ENCODE data around the gene FUT2. TPM values are rescaled to one million over a fixed set of nuclear protein-coding genes. Genes with fewer than 3 reads are reported as not detected.

FUT2 gene
- not detected for total RNA-seq

GRCh38 chr19:48695743-48696352 lies at the start of gene FUT2:
FUT2 (plus strand) TSS chr19:48695971; CDS start chr19:48702957, 6,986 bp downstream.
- H3K36me3 Mint-ChIP-seq (ENCODE audit: low read depth): peaks cover 3% of the 10 kb centered on the region
- DNase-seq (no peak), ATAC-seq (no peak)
- H3K27me3 Mint-ChIP-seq: peaks cover 14% of the 10 kb centered on the region
- intact Hi-C loops (cut with micrococcal nuclease): no loop called here
- no peak for TF ChIP-seq CTCF (IDR thresholded peaks at IDR 0.05)
- CTCF ChIA-PET: interaction anchor here (1.6 kb wide), 2 partner anchors 92 to 147 kb away, joined by 5 to 6 read pairs; no protein-coding TSS in a partner anchor
- H3K27ac Mint-ChIP-seq: no peak within 1 kb of the TSS
- H3K9me3 Mint-ChIP-seq: no peaks in the 10 kb centered on the region
- peaks cover 11% of the 10 kb centered on the region for H3K4me1 Mint-ChIP-seq (ENCODE audit: low read depth)
- H3K4me3 Mint-ChIP-seq: peak within 1 kb of the TSS; percentile 22
- POLR2A ChIA-PET: interaction anchor here (1.0 kb wide), 1 partner anchor 22 kb away, joined by 3 read pairs; no protein-coding TSS in a partner anchor

GRCh38 chr19:48646001-48646721 lies 49.6 kb upstream of the FUT2 start, which contains the start of gene CA11:
CA11 (minus strand) TSS chr19:48646187; CDS start chr19:48645632, 555 bp downstream.
- Mint-ChIP-seq H3K4me1 (ENCODE audit: low read depth) (peaks cover 36% of the 10 kb centered on the region), H3K27ac (peak within 1 kb of the TSS; percentile 90), H3K4me3 (peak within 1 kb of the TSS; percentile 85), H3K27me3 (no peaks in the 10 kb centered on the region), H3K36me3 (ENCODE audit: low read depth) (no peaks in the 10 kb centered on the region), H3K9me3 (no peaks in the 10 kb centered on the region)
- peak; percentile 87 for TF ChIP-seq CTCF (IDR thresholded peaks at IDR 0.05)
- POLR2A ChIA-PET: interaction anchor here (0.6 to 2.3 kb wide), 7 partner anchors 9 to 349 kb away, joined by 3 to 16 read pairs (median 4); partner anchors contain the start of genes DBP, PPP1R15A, RPL18 and SPHK2
- ATAC-seq: peak; percentile 92
- intact Hi-C loops (cut with micrococcal nuclease): loop anchor here (10.0 kb wide), 1 partner anchor 99 kb away; the partner anchor contains the start of genes IZUMO1 and RASIP1
- peak; percentile 94 for DNase-seq
- CTCF ChIA-PET: interaction anchor here (0.6 to 1.9 kb wide), 21 partner anchors 7 to 347 kb away, joined by 3 to 17 read pairs (median 4); partner anchors contain the start of genes DBP, GYS1, HSD17B14 and RPL18

GRCh38 chr19:48646722-48647216 lies 49.0 kb upstream of the FUT2 start:
- CTCF ChIA-PET: interaction anchor here (1.0 to 1.8 kb wide), 4 partner anchors 13 to 189 kb away, joined by 3 to 11 read pairs (median 5); partner anchors contain the start of genes HSD17B14, RPL18 and SPHK2
- H3K27me3 Mint-ChIP-seq: no peaks in the 10 kb centered on the region
- no peaks in the 10 kb centered on the region for H3K36me3 Mint-ChIP-seq (ENCODE audit: low read depth)
- ATAC-seq: no peak
- H3K4me3 Mint-ChIP-seq: peak overlapping the region; percentile 42
- peaks cover 34% of the 10 kb centered on the region for H3K4me1 Mint-ChIP-seq (ENCODE audit: low read depth)
- intact Hi-C loops (cut with micrococcal nuclease): loop anchor here (10.0 kb wide), 1 partner anchor 98 kb away; the partner anchor contains the start of genes IZUMO1 and RASIP1
- POLR2A ChIA-PET: interaction anchor here (1.0 to 2.3 kb wide), 3 partner anchors 10 to 30 kb away, joined by 3 to 16 read pairs (median 8); partner anchors contain the start of gene DBP
- peak overlapping the region; percentile 81 for H3K27ac Mint-ChIP-seq
- no peak for DNase-seq
- no peak for TF ChIP-seq CTCF (IDR thresholded peaks at IDR 0.05)
- H3K9me3 Mint-ChIP-seq: no peaks in the 10 kb centered on the region

- no peaks in the 10 kb centered on the region for H3K27me3 Mint-ChIP-seq
- no peak overlapping the region for H3K27ac Mint-ChIP-seq
- DNase-seq (no peak), ATAC-seq (no peak)
- H3K4me3 Mint-ChIP-seq: no peak overlapping the region
- no peaks in the 10 kb centered on the region for H3K36me3 Mint-ChIP-seq (ENCODE audit: low read depth)
- peaks cover 36% of the 10 kb centered on the region for H3K4me1 Mint-ChIP-seq (ENCODE audit: low read depth)
- CTCF ChIA-PET: interaction anchor here (1.2 kb wide), 1 partner anchor 29 kb away, joined by 3 read pairs; no protein-coding TSS in a partner anchor
- POLR2A ChIA-PET: no interaction called here
- TF ChIP-seq CTCF (IDR thresholded peaks at IDR 0.05): no peak
- intact Hi-C loops (cut with micrococcal nuclease): loop anchor here (10.0 kb wide), 1 partner anchor 97 kb away; the partner anchor contains the start of genes IZUMO1 and RASIP1
- no peaks in the 10 kb centered on the region for H3K9me3 Mint-ChIP-seq
These were observed 47.6 kb upstream of the FUT2 start for GRCh38 chr19:48648134-48648533.
